WTC11 (cell line): ENCODE data around the gene FBXO9. TPM values are rescaled to one million over a fixed set of nuclear protein-coding genes. Genes with fewer than 3 reads are reported as not detected.

Source experiments
- ATAC-seq: fragments of 200-7000 bp; cut with Tn5 transposase; 2 replicates; pipeline ENCODE4 v1.10.0; 2021; ENCODE audit warnings: mild to moderate bottlenecking, moderate library complexity
- Bru-seq: library from RNA; stranded (reverse); fragments of 400-500 nt; gene quantifications from one replicate; lab custom pipeline; 2021; lab: Mats Ljungman, UMichigan
- CTCF ChIA-PET: fragments of 300-600 bp; sonication (Branson Sonifier 250); formaldehyde crosslinking; loops from one replicate; lab custom pipeline; 2021; ENCODE audit warnings: antibody characterized with exemption; lab: Charles Lee
- POLR2A ChIA-PET: fragments of 350-600 bp; sonication (Branson Sonifier 250); formaldehyde crosslinking; loops from one replicate; lab custom pipeline; 2021; ENCODE audit warnings: antibody characterized with exemption; lab: Charles Lee
- DNase-seq: peaks from one replicate; pipeline ENCODE4 v3.0.0; 2021; ENCODE audit warnings: low spot score
- H3K27ac Mint-ChIP-seq: 2 replicates; pipeline ENCODE4 v1.8.0; 2021; ENCODE audit warnings: mixed read lengths
- H3K27me3 Mint-ChIP-seq: 2 replicates; pipeline ENCODE4 v1.8.0; 2021; ENCODE audit warnings: low read depth, mild to moderate bottlenecking, moderate library complexity, mixed read lengths
- H3K36me3 Mint-ChIP-seq: 2 replicates; pipeline ENCODE4 v1.8.0; 2021; ENCODE audit warnings: mixed read lengths
- H3K4me1 Mint-ChIP-seq: 2 replicates; pipeline ENCODE4 v1.8.0; 2022; ENCODE audit warnings: mixed read lengths
- H3K4me3 Mint-ChIP-seq: 2 replicates; pipeline ENCODE4 v1.8.0; 2021; ENCODE audit warnings: mild to moderate bottlenecking, moderate library complexity, mixed read lengths
- H3K9me3 Mint-ChIP-seq: 2 replicates; pipeline ENCODE4 v1.8.0; 2021; ENCODE audit warnings: mixed read lengths
- CREM ChIP-seq: sonication (generic); formaldehyde crosslinking; IDR thresholded peaks from 2 replicates; pipeline ENCODE4 v1.8.1; 2022; ENCODE audit warnings: mild to moderate bottlenecking, missing genetic modification reagents, moderate library complexity
- ELF4 ChIP-seq: sonication (generic); formaldehyde crosslinking; IDR thresholded peaks from 2 replicates; pipeline ENCODE4 v1.8.1; 2022; ENCODE audit warnings: low read depth, mild to moderate bottlenecking, moderate library complexity, missing genetic modification reagents
- ETV6 ChIP-seq: sonication (generic); formaldehyde crosslinking; IDR thresholded peaks from 2 replicates; pipeline ENCODE4 v1.8.1; 2022; ENCODE audit warnings: mild to moderate bottlenecking, missing genetic modification reagents
- FOXJ3 ChIP-seq: sonication (generic); formaldehyde crosslinking; IDR thresholded peaks from 2 replicates; pipeline ENCODE4 v1.9.0; 2021; ENCODE audit warnings: missing genetic modification reagents, mild to moderate bottlenecking, borderline replicate concordance
- FOXP1 ChIP-seq: sonication (generic); formaldehyde crosslinking; IDR thresholded peaks from 2 replicates; pipeline ENCODE4 v1.8.0; 2022; ENCODE audit warnings: missing genetic modification reagents, mild to moderate bottlenecking, moderate library complexity, borderline replicate concordance
- GABPB1 ChIP-seq: sonication (generic); formaldehyde crosslinking; IDR thresholded peaks from 2 replicates; pipeline ENCODE4 v1.8.1; 2023; ENCODE audit warnings: mild to moderate bottlenecking, missing genetic modification reagents
- GTF2I ChIP-seq: fragments of 250-450 bp; sonication (Bioruptor Pico); conservative IDR thresholded peaks from 2 replicates; pipeline ENCODE4 v1.4.0; 2021; ENCODE audit warnings: mild to moderate bottlenecking
- HMGXB4 ChIP-seq: sonication (generic); formaldehyde crosslinking; IDR thresholded peaks from 2 replicates; pipeline ENCODE4 v1.8.1; 2023; ENCODE audit warnings: mild to moderate bottlenecking, moderate library complexity, missing genetic modification reagents
- IRF1 ChIP-seq: sonication (generic); formaldehyde crosslinking; IDR thresholded peaks from 2 replicates; pipeline ENCODE4 v1.8.0; 2023; ENCODE audit warnings: missing genetic modification reagents
- MYBL2 ChIP-seq: sonication (generic); formaldehyde crosslinking; IDR thresholded peaks from 2 replicates; pipeline ENCODE4 v1.8.1; 2023; ENCODE audit warnings: mild to moderate bottlenecking, moderate library complexity, missing genetic modification reagents
- NFATC4 ChIP-seq: fragments of 250-450 bp; sonication (Bioruptor Pico); IDR thresholded peaks from 2 replicates; pipeline ENCODE4 v1.9.0; 2021; ENCODE audit warnings: mild to moderate bottlenecking
- NFE2L1 ChIP-seq: sonication (generic); formaldehyde crosslinking; IDR thresholded peaks from 2 replicates; pipeline ENCODE4 v1.8.1; 2023; ENCODE audit warnings: missing genetic modification reagents
- NFYB ChIP-seq: sonication (generic); formaldehyde crosslinking; conservative IDR thresholded peaks from 2 replicates; pipeline ENCODE4 v1.8.0; 2022; ENCODE audit warnings: low read depth, missing genetic modification reagents
- NR3C1 ChIP-seq: sonication (generic); formaldehyde crosslinking; conservative IDR thresholded peaks from 2 replicates; pipeline ENCODE4 v1.8.1; 2023; ENCODE audit warnings: low read depth, mild to moderate bottlenecking, missing genetic modification reagents
- SMAD4 ChIP-seq: sonication (generic); formaldehyde crosslinking; IDR thresholded peaks from 2 replicates; pipeline ENCODE4 v1.8.0; 2022; ENCODE audit warnings: mild to moderate bottlenecking, missing genetic modification reagents
- STAT6 ChIP-seq: sonication (generic); formaldehyde crosslinking; conservative IDR thresholded peaks from 2 replicates; pipeline ENCODE4 v1.8.1; 2023; ENCODE audit warnings: mild to moderate bottlenecking, low read depth, missing genetic modification reagents, moderate library complexity
- TEAD4 ChIP-seq: sonication (generic); formaldehyde crosslinking; IDR thresholded peaks from 2 replicates; pipeline ENCODE4 v1.8.0; 2022; ENCODE audit warnings: mild to moderate bottlenecking, missing genetic modification reagents
- ZBTB43 ChIP-seq: sonication (generic); formaldehyde crosslinking; IDR thresholded peaks from 2 replicates; pipeline ENCODE4 v1.8.1; 2023; ENCODE audit warnings: mild to moderate bottlenecking, missing genetic modification reagents
- ZNF121 ChIP-seq: sonication (generic); formaldehyde crosslinking; IDR thresholded peaks from 2 replicates; pipeline ENCODE4 v1.8.0; 2023; ENCODE audit warnings: missing genetic modification reagents
- ZNF263 ChIP-seq: sonication (generic); formaldehyde crosslinking; IDR thresholded peaks from 2 replicates; pipeline ENCODE4 v1.8.1; 2022; ENCODE audit warnings: low read depth, mild to moderate bottlenecking, moderate library complexity, missing genetic modification reagents
- ZNF396 ChIP-seq: fragments of 250-450 bp; sonication (Bioruptor Pico); IDR thresholded peaks from 2 replicates; pipeline ENCODE4 v1.8.0; 2021; ENCODE audit warnings: mild to moderate bottlenecking, moderate library complexity, borderline replicate concordance
- ZNF423 ChIP-seq: fragments of 250-450 bp; sonication (Bioruptor Pico); IDR thresholded peaks from 2 replicates; pipeline ENCODE4 v2.1.2; 2022; ENCODE audit warnings: mild to moderate bottlenecking, moderate library complexity
- long read RNA-seq, 3 experiments: library from RNA in 1 of 3; library from capped mRNA in 1 of 3; library from polyadenylated mRNA in 1 of 3; unstranded in 2 of 3; stranded (forward) in 1 of 3; transcript quantifications; one replicate each; pipeline ENCODE4 v2.0.0, GENCODE V29; 2021
- total RNA-seq: library from RNA; stranded (reverse); gene quantifications from 3 replicates; pipeline ENCODE4 v1.2.3, GENCODE V29; 2021
- TF ChIP-seq, protein P1 (sequence below): sonication (generic); formaldehyde crosslinking; IDR thresholded peaks from 2 replicates; pipeline ENCODE4 v1.8.1; 2022; ENCODE audit warnings: mild to moderate bottlenecking, moderate library complexity, missing genetic modification reagents
- TF ChIP-seq, protein P2 (sequence below): fragments of 250-450 bp; sonication (Bioruptor Pico); IDR thresholded peaks from 2 replicates; pipeline ENCODE4 v2.1.2; 2022; ENCODE audit warnings: mild to moderate bottlenecking, moderate library complexity

Gene FBXO9
- 44.5 to 54.4 TPM (median 48.1 TPM) in 3 replicates for total RNA-seq
- Bru-seq, nascent RNA, result percentile 85 among the genes with signal in this experiment
- long read RNA-seq, experiment 1, transcript FBXO9-202 (13 exons, 3,418 nt), result major isoform, 87 of 122 reads
- long read RNA-seq, experiment 1, partial matches to known transcripts, result 9 of 122 reads
- long read RNA-seq, experiment 1, other reads (novel, unspliced or antisense), result 25 of 122 reads
- long read RNA-seq, experiment 2, partial matches to known transcripts, result 7 of 28 reads
- long read RNA-seq, experiment 2, other reads (novel, unspliced or antisense), result 21 of 28 reads
- long read RNA-seq, experiment 3, transcript FBXO9-202 (13 exons, 3,418 nt), result major isoform, 6 of 9 reads
- long read RNA-seq, experiment 3, partial matches to known transcripts, result 1 of 9 reads
- long read RNA-seq, experiment 3, other reads (novel, unspliced or antisense), result 1 of 9 reads

DNA sequence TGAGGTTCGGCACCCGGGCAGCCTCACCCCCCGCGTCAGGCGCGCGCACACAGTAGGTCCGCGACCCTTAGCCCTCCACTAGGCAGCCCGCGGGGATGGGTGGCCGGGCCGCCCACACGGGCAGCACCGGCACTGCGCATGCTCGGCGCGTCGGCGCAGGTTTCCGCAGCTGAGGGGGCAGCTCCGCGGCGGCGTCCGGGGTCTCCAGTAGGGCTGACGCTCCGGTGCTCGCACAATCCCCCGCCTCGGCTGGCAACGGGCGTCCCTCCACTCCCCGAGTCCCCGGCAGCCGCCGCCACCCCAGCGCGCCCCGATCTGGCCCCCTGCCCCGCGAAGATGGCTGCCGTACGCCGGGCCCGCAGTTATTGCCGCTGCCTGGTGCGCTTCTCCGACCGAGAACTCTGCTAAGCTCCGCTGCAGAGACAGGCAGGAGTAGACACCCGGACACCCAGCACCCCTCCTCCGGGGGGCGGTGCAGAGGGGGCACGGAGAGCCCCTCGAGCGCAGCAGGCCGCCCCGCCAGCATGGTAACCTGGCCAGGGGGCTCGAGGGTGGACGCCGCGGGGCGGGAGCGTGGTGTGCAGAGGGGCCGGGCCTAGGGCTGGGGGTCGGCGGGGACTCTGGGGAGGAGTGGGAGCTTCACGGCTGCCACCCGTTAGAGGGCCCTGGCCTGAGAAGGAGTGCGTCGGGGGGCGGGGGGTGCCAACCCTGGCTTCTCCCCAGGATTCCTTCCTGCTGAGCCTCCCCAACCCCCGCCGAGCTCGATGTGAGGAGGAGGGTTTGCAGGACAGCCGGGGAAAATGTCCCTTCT, at the start of gene FBXO9:
TSS of gene FBXO9 (plus strand) at position 139 of the 811 bp plus-strand sequence. CDS start at position 525, 386 bp downstream.
- no peaks in the 10 kb centered on the region for H3K27me3 Mint-ChIP-seq
- ChIA-PET POLR2A (interaction anchor here (1.3 kb wide), 1 partner anchor 70 kb away, joined by 3 read pairs; the partner anchor contains the start of gene GSTA4), CTCF (interaction anchor here (0.8 to 1.9 kb wide), 4 partner anchors 70 to 420 kb away, joined by 3 to 10 read pairs (median 4); partner anchors contain the start of gene GSTA4)
- peaks cover 22% of the 10 kb centered on the region for H3K4me1 Mint-ChIP-seq
- no peaks in the 10 kb centered on the region for H3K9me3 Mint-ChIP-seq
- DNase-seq, result peak; percentile 71
- no peaks in the 10 kb centered on the region for H3K36me3 Mint-ChIP-seq
- H3K4me3 Mint-ChIP-seq, result peak within 1 kb of the TSS; percentile 100
- ATAC-seq, result peak; percentile 47
- peak within 1 kb of the TSS; percentile 98 for H3K27ac Mint-ChIP-seq
- TF ChIP-seq NFATC4 (CRISPR knock-in tag) (no peak), GTF2I (CRISPR knock-in tag) (no peak), GABPB1 (CRISPR knock-in tag) (peak; percentile 28; the same call in 1 of the 2 replicates), ZNF263 (CRISPR knock-in tag) (0 out of 2 replicates have a peak, but pooled peaks have one; percentile 40), ZNF423 (CRISPR knock-in tag) (peak; percentile 56), MYBL2 (peak; percentile 69; the same call in 1 of the 2 replicates), NR3C1 (peak; percentile 36; the same call in 1 of the 2 replicates), NFE2L1 (CRISPR knock-in tag) (no peak), FOXP1 (CRISPR knock-in tag) (peak; percentile 59; the same call in 1 of the 2 replicates), HMGXB4 (CRISPR knock-in tag) (peak; percentile 66; the same call in 1 of the 2 replicates), IRF1 (CRISPR knock-in tag) (peak; percentile 42; the same call in 1 of the 2 replicates), ZNF121 (CRISPR knock-in tag) (peak; percentile 87), NFYB (CRISPR knock-in tag) (0 out of 2 replicates have a peak, but pooled peaks have one; percentile 11)
- TF ChIP-seq, protein P1, sequence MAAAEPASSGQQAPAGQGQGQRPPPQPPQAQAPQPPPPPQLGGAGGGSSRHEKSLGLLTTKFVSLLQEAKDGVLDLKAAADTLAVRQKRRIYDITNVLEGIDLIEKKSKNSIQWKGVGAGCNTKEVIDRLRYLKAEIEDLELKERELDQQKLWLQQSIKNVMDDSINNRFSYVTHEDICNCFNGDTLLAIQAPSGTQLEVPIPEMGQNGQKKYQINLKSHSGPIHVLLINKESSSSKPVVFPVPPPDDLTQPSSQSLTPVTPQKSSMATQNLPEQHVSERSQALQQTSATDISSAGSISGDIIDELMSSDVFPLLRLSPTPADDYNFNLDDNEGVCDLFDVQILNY, result peak; percentile 8; the same call in 1 of the 2 replicates

- no peak for ATAC-seq
- no peak overlapping the region for H3K4me3 Mint-ChIP-seq
- ChIA-PET CTCF (no interaction called here), POLR2A (no interaction called here)
- no peaks in the 10 kb centered on the region for H3K9me3 Mint-ChIP-seq
- H3K27me3 Mint-ChIP-seq, result no peaks in the 10 kb centered on the region
- H3K27ac Mint-ChIP-seq, result no peak overlapping the region
- H3K36me3 Mint-ChIP-seq, result peaks cover 33% of the 10 kb centered on the region
- 0 out of 2 replicates have a peak, but pooled peaks cover 3% of the 10 kb centered on the region for H3K4me1 Mint-ChIP-seq
- no peak for DNase-seq
- TF ChIP-seq CREM (CRISPR knock-in tag), result no peak
- TF ChIP-seq ETV6 (CRISPR knock-in tag), result no peak
- TF ChIP-seq SMAD4 (CRISPR knock-in tag), result no peak
- TF ChIP-seq ZNF423 (CRISPR knock-in tag), result no peak
- TF ChIP-seq ZBTB43 (CRISPR knock-in tag), result no peak
- TF ChIP-seq, protein P2, sequence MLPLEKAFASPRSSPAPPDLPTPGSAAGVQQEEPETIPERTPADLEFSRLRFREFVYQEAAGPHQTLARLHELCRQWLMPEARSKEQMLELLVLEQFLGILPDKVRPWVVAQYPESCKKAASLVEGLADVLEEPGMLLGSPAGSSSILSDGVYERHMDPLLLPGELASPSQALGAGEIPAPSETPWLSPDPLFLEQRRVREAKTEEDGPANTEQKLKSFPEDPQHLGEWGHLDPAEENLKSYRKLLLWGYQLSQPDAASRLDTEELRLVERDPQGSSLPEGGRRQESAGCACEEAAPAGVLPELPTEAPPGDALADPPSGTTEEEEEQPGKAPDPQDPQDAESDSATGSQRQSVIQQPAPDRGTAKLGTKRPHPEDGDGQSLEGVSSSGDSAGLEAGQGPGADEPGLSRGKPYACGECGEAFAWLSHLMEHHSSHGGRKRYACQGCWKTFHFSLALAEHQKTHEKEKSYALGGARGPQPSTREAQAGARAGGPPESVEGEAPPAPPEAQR, result no peak
- TF ChIP-seq ELF4 (CRISPR knock-in tag), result no peak
- no peak for TF ChIP-seq STAT6 (CRISPR knock-in tag)
- no peak for TF ChIP-seq ZNF396 (CRISPR knock-in tag)
- TF ChIP-seq FOXJ3 (CRISPR knock-in tag), result no peak
- TF ChIP-seq TEAD4, result no peak
Measured at GRCh38 chr6:53015486-53015885, 49.7 kb upstream of the FBXO9 start.
